Sciatic nerve (tissue), 2 donors: ENCODE data around the gene IL10. TPM values are rescaled to one million over a fixed set of nuclear protein-coding genes. Genes with fewer than 3 reads are reported as not detected.

Experiments used
- ATAC-seq: fragments of 200-7000 bp; cut with Tn5 transposase; one replicate; pipeline ENCODE4 v1.9.1; 2020; ENCODE audit warnings: mild to moderate bottlenecking, moderate library complexity
- DNase-seq: peaks from one replicate; pipeline ENCODE4 v3.0.0-alpha.2; 2020; ENCODE audit warnings: low spot score
- intact Hi-C: fragments of 100-400 bp; cut with DNase I; formaldehyde crosslinking; loops from one replicate; pipeline ENCODE4 v1.14.2; 2022
- total RNA-seq: library from RNA; stranded (reverse); fragmentation: NEBNext Ultra II Directional; extraction: Animal tissue kit (Norgen Biotek cat#: 25700); gene quantifications from one replicate; pipeline ENCODE4 v1.2.1, GENCODE V29; 2021
- donor health status: DM: no; HTN: no; CAD: no.
- donor health status: DM: no; HTN: no; CAD: no.

Gene IL10
- total RNA-seq, 1 donor from 2014 or later, result 1.1 TPM

DNA sequence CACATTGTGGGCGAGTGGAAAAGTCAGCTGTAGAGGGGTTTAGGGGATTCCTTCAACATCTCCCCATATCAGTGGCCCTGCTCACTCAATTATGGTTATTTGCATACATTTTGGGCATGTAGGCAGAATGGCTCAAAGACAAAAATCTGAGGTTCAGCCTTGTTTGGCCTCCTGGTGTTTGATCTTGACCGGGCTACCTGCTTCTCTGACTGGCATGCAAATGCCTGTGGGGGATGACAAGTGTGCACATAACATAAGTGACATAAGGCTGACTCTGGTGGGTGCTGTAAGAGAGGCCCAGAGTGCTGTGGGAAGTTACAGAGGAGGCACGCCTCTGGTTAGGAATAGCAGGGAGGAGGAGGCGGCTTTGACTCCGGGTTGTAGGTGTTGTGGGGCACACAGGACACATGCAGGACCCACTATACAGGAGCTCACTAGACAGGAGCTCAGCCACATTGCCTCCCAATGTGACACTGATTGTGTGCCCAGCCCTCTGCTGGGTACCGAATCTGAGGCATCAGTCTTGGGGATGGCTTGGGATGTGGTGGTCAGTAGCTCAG, 31.1 kb downstream of the IL10 start:
- ATAC-seq, result no peak
- intact Hi-C loops, result no loop called here

DNA sequence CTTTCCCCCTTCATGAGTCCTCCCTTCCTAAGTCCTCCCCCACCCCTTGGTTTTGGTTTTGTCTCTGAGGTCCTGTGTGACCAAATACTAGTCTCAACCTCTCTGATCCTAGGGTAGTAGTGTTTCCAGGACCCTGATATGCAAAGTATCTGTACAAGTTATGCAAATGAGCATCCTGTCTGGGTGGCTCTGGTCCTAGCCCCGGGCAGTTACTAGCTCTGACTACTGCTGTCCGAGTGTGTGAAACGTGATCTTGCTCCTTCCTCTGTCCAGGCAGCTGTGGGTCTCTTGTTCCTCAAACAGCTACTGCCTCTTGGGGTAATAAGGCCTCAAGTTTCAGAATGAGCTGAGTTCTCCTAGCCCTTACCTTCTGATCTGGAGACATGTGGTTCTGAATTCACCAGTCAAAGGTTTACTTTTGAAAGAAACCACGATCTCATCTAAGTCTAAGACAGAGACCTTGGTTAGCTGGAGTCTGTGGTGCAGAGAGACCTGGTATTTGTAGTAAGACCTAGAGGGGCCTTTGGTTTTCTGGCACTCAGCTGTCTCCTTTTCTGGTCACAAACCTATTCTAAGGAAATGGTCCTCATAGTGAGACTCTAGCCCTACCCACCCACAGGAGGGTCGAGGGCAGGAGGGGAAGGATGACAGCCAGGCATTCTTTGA, 32.8 kb downstream of the IL10 start:
- intact Hi-C loops, result loop anchor here (10.0 kb wide), 1 partner anchor 175 kb away; no protein-coding TSS in a partner anchor
- DNase-seq (no peak), ATAC-seq (peak; percentile 55)

More for the DNA sequence above, 31.1 kb downstream of the IL10 start:
- no peak for DNase-seq

DNA sequence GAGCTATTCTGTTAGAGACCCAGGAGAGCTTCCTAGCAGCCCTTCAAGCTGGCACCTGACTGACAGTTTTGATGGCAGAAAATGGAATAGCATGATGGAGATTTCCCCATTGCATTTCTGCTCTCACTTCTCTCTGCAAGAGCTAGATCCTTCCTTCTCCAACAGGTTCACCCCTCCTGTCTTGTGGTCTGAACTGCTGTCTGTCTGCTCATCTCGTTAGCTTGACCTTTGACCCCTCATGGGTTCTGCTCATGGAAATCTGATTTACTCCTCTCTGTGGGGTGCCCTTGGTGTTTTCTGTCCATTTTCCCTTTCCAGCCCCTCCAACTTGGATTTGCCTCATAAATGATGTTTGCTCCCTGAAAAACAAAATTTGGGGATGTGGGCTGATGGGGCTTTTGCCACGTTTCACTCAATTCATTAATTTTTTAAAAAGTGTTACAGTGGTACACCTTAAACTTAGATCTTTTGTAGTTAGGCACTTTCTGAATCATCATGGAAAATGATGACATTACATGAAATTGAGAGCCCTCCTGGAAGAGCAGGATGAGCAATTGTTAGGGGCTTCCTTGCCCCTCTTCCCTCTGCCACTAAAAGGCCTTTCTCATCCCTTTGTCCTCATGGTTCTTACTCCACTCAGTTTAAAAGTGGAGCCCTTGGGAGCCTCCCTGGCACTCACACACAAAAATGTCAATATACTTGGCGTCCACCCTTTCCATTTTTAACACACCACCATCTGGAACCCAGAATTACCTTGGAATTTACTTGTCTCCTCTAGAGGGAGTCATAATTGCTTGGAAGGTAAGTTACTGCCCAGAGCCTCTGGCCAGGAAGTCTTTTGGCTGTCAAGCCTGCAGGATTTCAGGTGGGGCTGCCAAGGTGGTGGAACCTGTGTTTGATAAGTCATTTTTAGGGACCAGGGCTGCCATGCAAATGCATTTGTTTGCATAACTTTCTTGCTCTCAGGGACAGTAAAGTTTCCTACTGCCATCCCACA, 33.6 kb downstream of the IL10 start:
- intact Hi-C loops, result loop anchor here (10.0 kb wide), 1 partner anchor 176 kb away; no protein-coding TSS in a partner anchor
- DNase-seq, result no peak
- ATAC-seq, result no peak

DNA sequence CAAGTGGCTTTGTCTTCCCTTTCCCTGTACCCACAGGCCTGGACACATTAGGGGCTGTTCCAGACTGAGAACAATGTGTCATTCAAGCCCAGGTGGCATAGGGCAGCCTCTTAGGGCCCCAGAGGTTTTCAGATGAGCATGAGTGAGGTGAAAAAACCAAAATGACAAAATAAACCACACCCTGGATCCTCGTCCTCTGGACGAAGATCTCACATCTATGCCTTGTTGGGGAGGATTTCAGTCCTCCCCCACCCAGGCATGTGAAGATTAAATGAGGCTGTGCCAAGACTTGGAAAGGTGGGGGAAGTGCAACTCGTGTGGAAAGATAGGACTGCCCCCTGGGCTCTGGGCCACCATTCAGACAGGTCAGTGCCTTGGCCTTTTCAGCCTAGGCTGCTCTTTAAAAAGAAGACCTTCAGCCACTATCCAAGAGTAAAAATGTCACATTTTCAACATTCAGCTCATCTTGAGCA, 34.5 kb downstream of the IL10 start:
- ATAC-seq, result no peak
- intact Hi-C loops, result loop anchor here (10.0 kb wide), 1 partner anchor 177 kb away; no protein-coding TSS in a partner anchor
- DNase-seq, result no peak

DNA sequence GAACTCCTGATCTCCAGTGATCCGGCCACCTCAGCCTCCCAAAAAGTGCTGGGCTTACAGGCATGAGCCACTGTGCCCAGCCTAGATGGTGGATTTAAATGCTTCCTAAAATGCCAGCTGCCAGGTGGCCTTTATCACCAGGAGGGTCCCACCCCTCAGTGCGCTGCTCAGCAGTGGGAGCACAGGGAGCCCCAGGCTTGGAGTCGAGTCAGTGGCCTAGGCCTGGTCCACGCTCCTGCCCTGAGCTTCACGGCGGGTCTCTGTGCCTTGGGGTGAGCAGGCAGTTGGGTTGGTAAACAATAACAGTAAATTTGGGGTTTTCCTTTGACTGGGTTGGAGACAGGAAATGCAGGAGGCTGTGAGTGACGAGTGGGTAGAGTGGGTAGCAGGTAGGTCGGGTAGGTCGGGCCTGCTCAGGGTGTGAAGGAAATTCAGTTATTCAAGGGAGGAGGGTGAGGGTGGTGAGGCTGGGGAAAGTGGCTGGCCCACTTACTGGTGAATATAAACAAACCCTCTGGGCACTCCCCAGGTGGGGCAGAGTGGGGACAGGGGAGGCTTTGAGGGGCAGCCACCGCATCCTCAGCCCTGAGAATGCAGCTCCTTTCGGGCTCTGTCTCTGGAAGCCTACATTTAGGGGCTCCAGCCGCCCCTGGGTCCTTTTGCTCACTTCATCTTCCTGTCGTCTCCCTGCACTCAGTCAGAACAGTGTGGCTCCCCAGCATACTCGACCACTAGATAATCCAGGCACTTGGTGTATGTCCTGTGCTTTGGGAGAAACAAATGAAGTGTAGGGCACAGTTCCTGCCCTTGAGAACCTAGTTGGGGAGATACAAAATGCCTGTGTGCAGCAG, 35.2 kb downstream of the IL10 start:
- intact Hi-C loops, result loop anchor here (10.0 kb wide), 1 partner anchor 178 kb away; no protein-coding TSS in a partner anchor
- ATAC-seq, result peak; percentile 18
- no peak for DNase-seq

DNA sequence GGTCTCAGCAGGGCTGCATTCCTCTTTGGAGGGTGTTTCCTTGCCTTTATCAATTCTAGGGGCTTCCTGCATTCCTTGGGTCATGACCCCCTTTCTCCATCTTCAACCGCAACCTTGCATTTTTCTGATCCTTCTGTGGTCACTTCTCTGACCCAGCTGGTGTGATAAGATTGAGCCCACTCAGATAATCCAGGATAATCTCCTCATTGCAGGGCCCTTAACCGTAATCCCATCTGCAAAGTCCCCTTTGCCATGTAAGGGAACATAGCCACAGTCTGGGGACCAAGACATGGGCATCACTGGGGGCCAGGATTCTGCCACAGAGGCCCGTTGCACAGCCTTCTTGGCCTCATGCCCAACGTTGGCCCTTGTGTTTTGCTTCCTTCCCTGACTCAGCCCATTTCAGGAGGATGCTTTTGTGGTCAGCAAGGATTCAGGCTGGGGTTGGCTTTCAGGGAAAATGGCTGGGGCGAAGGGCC, 36.7 kb downstream of the IL10 start:
- intact Hi-C loops, result loop anchor here (10.0 kb wide), 1 partner anchor 179 kb away; no protein-coding TSS in a partner anchor
- ATAC-seq (no peak), DNase-seq (no peak)

DNA sequence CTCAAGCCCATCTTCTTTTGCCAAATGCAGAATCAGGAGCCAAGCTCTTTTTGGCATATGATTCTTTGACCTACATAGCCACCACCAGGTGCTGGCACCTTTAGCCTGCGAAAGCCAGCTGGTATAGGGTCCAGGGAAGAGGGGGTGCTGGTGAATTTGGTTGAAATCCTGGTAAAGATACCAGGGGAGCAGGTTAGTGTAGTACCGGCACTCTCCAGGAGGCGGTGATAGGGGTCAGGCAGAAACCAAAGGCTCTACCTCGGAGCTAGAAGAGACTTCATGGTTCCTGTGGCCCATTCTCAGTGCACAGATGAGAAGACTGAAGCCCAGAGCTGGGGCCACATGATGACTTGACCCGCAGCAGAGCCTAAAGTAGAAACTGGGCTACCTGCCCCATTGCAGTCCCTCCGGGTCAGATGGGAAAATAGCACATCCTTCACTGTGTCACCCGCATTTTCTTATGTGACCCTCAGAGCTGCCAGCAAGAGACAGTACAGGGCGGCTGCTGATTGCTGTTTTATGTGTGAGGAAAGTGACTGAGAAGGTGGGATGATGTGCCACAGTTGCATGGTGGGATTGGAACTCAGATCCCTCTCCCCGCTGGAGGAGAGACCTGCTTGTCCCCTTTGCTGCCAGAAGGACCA, 37.7 kb downstream of the IL10 start:
- intact Hi-C loops, result loop anchor here (10.0 kb wide), 1 partner anchor 180 kb away; no protein-coding TSS in a partner anchor
- peak; percentile 44 for ATAC-seq

DNA sequence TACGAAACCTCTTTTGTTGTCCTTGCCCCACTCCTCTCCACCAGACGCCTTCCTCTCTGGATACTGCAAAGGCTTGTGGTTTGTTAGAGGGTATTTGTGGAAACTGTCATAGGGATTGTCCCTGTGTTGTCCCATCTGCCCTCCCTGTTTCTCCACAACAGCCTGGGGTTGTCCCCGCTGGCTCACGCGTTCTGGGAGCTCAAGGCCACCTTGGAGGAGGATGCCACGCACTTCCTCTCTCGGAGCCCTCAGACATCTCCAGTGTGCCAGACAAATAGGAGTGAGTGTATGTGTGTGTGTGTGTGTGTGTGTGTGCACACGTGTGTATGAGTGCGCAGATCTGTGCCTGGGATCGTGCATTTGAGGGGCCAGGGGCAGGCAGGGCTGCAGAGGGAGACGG, 39.3 kb downstream of the IL10 start:
- ATAC-seq, result no peak
- intact Hi-C loops, result loop anchor here (10.0 kb wide), 1 partner anchor 182 kb away; no protein-coding TSS in a partner anchor

More for the DNA sequence above, 37.7 kb downstream of the IL10 start:
- DNase-seq, result peak; percentile 78

DNA sequence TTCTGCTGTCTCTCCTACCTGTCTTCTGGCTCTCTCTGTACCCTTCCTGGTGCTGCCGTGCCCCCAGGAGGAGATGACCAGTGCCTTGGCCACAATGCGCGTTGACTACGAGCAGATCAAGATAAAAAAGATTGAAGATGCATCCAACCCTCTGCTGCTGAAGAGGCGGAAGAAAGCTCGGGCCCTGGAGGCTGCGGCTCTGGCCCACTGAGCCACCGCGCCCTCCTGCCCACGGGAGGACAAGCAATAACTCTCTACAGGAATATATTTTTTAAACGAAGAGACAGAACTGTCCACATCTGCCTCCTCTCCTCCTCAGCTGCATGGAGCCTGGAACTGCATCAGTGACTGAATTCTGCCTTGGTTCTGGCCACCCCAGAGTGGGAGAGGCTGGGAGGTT, 39.8 kb downstream of the IL10 start:
- DNase-seq (no peak), ATAC-seq (no peak)
- intact Hi-C loops, result loop anchor here (10.0 kb wide), 1 partner anchor 182 kb away; no protein-coding TSS in a partner anchor

More for the DNA sequence above, 39.3 kb downstream of the IL10 start:
- no peak for DNase-seq

DNA sequence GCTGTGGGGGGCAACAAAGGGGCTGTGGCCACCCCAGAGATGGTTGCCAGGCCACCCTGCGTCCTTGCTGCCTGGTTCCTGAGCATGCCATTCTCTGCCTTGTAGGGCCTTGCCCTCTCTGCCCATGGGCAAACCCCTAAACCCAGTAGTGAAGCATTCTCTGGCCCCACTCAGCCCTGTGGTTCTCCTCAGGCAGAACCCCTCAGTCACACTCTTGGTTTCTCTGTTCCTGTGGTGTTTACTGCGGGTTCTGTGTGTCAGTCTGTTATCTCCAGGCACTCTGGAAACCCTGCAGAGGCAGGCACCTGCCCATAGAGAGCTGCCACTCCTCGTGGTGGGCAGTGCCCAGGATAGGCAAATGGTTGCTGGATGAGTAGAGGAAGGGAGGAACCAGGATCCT, 42.8 kb downstream of the IL10 start:
- DNase-seq, result peak; percentile 28
- intact Hi-C loops, result no loop called here

DNA sequence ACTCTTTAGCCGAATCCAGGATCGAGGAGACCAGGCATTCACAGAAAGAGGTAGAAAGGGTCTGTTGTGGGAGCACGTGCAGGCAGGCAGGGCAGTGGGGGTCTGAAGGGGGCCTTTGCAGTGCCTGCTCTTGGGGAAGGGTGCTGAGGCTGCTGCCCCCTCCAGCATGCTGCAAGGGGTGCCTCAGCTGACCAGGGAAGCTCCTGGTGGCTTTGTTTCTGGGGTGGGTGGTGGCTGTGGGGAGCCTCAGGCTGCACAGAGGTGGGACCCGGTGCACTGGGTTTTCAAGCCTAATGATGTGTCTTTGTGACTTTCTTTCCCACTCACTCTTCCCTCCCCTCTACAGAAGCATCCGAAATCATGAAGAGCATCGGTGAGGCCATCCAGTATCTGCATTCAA, 43.2 kb downstream of the IL10 start:
- intact Hi-C loops, result no loop called here
- peak; percentile 14 for DNase-seq
- ATAC-seq, result no peak

More for the DNA sequence above, 42.8 kb downstream of the IL10 start:
- no peak for ATAC-seq

DNA sequence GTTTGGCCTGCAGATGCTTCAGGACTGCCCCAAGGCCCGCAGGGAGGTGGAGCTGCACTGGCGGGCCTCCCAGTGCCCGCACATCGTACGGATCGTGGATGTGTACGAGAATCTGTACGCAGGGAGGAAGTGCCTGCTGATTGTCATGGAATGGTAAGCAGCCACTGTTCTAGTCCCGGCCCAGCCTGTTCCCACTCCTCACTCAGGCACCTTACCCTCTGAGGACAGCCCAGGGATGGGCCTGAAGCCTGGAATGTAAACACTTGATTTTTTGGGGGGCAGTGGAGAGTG, 43.7 kb downstream of the IL10 start:
- intact Hi-C loops, result no loop called here
- ATAC-seq, result no peak
- no peak for DNase-seq

DNA sequence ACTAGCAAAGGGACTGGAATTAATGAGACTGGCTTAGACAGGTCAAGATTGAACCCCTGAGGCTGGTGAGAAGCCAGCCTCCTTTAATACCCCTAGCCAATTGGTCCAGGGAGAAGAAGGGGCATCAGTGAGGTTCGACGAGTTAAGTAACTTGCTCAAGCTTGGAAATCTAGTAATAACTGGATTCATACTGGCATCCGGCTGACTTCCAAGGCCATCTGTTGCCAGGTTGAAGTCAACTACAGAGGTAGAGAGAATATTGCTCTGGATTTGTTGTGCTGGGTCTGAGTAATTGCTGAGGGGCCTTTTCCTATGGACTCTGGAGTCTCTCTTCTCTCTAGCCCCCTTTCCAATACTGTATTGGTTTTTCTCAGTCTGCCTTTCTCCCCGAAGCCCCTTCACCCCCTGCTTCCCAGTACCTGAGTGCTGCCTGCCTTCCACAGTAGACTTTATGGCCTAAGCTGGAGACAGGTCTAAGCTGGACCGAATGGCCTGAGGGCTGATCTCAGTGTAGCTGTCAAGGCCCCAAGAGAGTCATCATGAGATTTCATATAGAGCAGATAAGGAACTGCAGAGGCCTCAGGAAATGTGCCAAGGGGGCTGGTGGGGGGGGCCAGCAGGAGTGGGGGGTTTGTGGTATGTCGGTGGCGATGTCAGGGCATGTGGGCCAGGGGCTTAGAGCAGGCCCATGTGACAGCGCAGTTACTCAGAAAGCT, 44.2 kb downstream of the IL10 start:
- ATAC-seq (no peak), DNase-seq (peak; percentile 28)
- intact Hi-C loops, result no loop called here

DNA sequence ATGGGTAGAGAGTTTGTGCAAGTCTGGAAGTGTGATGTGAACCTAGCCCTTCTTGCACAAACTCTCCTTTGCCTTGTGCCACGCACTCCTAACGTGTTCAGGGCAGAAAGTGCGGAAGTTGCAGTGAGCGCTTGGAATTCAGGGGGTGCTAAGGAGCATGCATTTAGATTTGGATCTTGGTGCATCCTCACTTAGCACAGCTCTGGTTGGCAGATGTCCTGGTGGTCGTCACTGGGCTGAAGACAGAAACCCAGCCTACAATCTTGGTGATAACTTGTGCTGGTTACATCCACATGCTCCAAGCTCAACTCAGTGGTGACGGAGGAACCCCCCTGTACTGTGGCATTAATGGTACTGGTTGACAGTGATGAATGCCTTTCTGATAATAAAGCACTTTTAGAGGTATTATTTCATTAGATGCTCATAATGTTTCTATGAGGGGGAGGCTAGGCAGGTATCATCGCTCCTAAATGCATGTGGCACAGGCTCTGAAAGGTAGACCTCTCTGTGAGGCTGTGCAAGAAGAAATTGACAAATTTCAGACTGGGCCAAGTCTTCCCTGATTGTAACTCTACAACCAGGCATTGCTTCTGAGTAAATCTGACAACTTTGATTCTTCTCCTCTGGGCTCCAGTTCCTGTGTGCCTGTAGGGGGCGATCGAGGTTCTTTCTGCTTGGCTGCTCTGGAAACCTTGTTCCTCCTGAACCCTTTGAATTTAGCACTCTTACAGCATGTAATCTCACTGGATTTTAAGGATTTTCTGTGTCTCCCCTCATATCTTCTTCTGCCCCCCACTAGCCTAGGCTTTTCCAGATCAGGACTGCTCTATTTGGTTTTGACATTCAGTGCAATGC, 47.0 kb downstream of the IL10 start:
- DNase-seq (peak; percentile 64), ATAC-seq (no peak)
- intact Hi-C loops, result no loop called here

DNA sequence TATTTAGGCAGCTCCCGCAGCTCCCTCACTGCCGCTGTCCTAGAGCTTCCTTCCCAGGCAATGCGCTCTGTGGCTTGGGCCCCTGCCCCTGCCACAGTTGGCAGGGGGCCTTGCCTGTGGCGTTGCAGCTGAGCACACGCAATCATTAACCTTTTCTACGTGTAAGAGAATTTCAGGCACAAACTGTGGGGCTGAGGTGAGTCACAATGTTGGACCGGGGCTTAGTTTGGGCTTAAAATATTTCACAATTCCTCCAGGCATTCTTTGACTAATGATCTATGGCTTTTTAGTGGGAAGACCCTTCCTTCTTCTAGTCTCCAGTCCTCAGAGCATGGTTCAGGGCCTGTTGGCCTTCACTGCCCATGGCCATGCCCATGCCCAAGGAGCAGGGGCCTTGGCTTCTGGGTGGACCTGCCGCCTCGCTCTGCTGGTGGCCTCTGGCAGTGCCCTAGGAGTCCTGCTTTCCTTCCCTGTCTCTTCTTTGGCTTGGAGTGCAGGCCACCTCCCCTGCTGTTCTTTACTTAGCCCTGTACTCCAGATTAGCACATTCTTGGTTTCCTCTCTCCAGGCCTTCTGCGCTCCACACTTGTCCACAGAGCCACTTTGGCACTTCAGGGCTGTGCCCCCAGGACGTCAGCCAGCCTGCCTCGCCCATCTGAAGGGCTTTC, 48.4 kb downstream of the IL10 start:
- intact Hi-C loops, result no loop called here
- peak; percentile 72 for ATAC-seq
- DNase-seq, result peak; percentile 51

DNA sequence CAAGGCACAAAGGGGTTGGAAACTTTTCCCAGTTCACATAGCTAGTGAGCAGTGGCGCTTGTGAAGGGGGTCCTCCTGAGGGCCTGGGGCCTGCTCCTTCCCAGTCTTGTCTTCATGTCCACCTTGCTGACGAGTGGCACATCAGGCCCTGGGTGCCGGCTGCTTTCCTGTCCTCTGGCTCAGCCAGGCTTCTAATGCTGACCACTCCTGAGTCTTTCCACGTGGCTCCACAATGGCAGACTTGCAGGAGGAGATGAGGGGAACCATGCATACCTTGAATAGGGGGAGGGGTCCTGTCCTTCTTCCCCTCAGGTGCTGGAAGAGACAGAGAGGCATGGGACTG, 48.9 kb downstream of the IL10 start:
- peak; percentile 42 for DNase-seq
- no peak for ATAC-seq
- intact Hi-C loops, result no loop called here
